ENCODE results near the gene EPB41L4B.

The EPB41L4B gene

DNA sequence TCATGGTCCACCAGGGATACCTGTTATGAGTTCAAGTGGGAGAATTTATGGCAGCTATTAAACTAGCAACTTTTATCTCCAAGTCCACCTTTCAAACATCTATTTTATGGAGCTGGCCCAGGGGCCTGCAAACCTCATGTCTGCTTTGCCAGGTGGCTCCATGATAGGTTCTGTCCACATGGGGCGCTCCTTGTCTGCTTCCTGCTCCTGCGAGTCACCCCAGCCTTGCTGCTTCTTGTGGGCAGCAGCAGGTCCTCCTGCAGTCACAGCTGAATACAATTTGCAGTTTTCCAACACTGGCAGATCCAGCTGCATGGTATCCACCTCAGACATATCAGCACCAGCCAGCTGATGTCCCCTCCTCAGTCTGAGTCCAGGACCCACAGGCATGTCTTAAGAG, 114.2 kb downstream of the EPB41L4B start:
- no peak for TF ChIP-seq CTCF (conservative IDR thresholded peaks at IDR 0.05; ENCODE audit: low read depth)
- CTCF ChIA-PET = interaction anchor here (0.6 kb wide), 2 partner anchors 116 to 765 kb away, joined by 3 read pairs; no protein-coding TSS in a partner anchor
- POLR2A ChIA-PET (ENCODE audit: low non-redundant PET) = no interaction called here
- no peak for DNase-seq (ENCODE audit: low spot score)
- no peak overlapping the region for H3K27ac ChIP-seq

DNA sequence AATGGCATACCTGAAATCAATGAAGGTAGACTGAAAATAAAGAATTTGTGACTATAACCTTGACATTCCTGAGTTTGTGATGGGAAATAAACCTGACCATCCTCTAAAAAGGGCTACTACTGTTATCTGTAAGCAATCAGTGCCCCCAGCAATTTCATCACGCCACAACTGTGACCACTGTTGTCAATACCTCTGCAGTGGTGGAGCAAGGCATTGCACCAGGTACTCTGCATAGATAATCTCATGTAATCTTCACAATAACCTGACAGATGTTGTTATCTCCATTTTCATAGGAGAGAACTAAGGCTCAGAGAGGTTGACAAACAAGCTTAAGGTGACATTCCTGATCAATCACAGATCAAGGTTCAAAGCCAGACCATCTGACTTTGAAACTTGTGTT, 115.3 kb downstream of the EPB41L4B start:
- H3K27ac ChIP-seq = no peak overlapping the region
- ChIA-PET CTCF (interaction anchor here (0.6 to 1.1 kb wide), 2 partner anchors 15 to 38 kb away, joined by 3 to 4 read pairs; no protein-coding TSS in a partner anchor), POLR2A (ENCODE audit: low non-redundant PET) (no interaction called here)
- TF ChIP-seq CTCF (conservative IDR thresholded peaks at IDR 0.05; ENCODE audit: low read depth) = no peak
- DNase-seq (ENCODE audit: low spot score) = no peak

DNA sequence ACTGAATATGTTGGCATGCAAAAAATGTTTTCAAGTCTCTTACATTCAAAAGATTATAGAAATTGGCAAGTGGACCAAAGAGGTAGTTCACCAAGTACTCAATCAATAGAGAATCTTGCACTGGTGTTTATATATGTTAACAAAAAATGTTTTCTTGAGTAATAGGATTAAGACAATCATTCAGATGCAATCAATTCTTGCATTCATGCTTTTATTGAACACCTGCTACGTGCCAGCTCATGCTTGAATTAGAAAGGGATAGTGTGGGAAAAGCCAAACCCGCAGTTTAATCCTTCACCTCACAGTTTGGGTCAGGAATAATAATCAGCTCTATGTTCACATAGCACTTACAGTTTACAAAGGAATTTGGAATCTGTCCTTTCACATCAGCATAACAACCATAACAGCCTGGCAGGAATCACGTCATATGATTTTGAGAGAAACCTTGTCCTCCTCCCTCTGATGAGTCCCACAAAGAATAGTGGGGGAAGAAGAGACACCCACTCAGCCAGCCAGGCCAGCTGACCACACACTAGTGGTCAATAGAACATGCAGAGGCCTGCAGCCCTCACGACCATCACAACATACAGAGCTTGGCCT, 117.0 kb downstream of the EPB41L4B start:
- CTCF ChIA-PET = interaction anchor here (0.6 kb wide), 1 partner anchor 14 kb away, joined by 4 read pairs; no protein-coding TSS in a partner anchor
- H3K27ac ChIP-seq = no peak overlapping the region
- POLR2A ChIA-PET (ENCODE audit: low non-redundant PET) = no interaction called here
- DNase-seq (ENCODE audit: low spot score) = no peak
- TF ChIP-seq CTCF (conservative IDR thresholded peaks at IDR 0.05; ENCODE audit: low read depth) = no peak

DNA sequence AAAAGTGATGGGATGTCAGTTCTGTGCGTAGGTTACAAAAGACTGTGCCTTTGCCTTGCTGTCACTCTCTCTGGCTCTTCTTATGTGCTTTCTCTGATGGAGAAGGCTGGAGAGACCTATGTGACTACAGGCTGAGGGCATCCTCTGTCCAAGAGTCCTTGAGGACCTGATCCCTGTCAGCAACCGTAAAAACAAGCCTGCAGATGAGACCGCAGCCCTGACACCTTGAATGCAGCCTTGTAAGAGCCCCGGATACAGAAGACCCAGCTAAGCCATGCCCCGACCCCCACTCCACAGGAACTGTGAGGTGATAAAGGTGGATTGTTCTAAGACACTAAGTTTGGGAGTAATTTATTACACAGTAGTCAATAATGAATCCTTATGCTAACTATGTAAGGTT, 121.2 kb downstream of the EPB41L4B start:
- CTCF ChIA-PET = no interaction called here

GRCh38 chr9:109198736-109199382, 122.0 kb downstream of the EPB41L4B start:
- CTCF ChIA-PET = interaction anchor here (0.6 to 1.6 kb wide), 4 partner anchors 15 to 130 kb away, joined by 3 read pairs; no protein-coding TSS in a partner anchor
- no peak overlapping the region for H3K27ac ChIP-seq
- no peak for DNase-seq (ENCODE audit: low spot score)
- no peak for TF ChIP-seq CTCF (conservative IDR thresholded peaks at IDR 0.05; ENCODE audit: low read depth)
- POLR2A ChIA-PET (ENCODE audit: low non-redundant PET) = interaction anchor here (0.6 kb wide), 1 partner anchor 43 kb away, joined by 3 read pairs; no protein-coding TSS in a partner anchor

More for the DNA sequence above, 121.2 kb downstream of the EPB41L4B start:
- POLR2A ChIA-PET (ENCODE audit: low non-redundant PET) = no interaction called here
- TF ChIP-seq CTCF (conservative IDR thresholded peaks at IDR 0.05; ENCODE audit: low read depth) = no peak
- H3K27ac ChIP-seq = no peak overlapping the region
- DNase-seq (ENCODE audit: low spot score) = no peak

- H3K27ac ChIP-seq = no peak overlapping the region
- TF ChIP-seq CTCF (conservative IDR thresholded peaks at IDR 0.05; ENCODE audit: low read depth) = no peak
- DNase-seq (ENCODE audit: low spot score) = no peak
- ChIA-PET CTCF (interaction anchor here (0.7 kb wide), 1 partner anchor 11 kb away, joined by 4 read pairs; no protein-coding TSS in a partner anchor), POLR2A (ENCODE audit: low non-redundant PET) (no interaction called here)
Observed at GRCh38 chr9:109193974-109194556, 126.8 kb downstream of the EPB41L4B start.
